HG03469 (cell line): ENCODE data around the gene TREX2.

Experiments used
- ATAC-seq: cut with Tn5 transposase; IDR thresholded peaks from one replicate; pipeline ENCODE4 v1.9.1; 2021; ENCODE audit warnings: mild to moderate bottlenecking, moderate library complexity, moderate number of reproducible peaks; ENCODE audit not compliant: unreplicated experiment

The TREX2 gene, protein sequence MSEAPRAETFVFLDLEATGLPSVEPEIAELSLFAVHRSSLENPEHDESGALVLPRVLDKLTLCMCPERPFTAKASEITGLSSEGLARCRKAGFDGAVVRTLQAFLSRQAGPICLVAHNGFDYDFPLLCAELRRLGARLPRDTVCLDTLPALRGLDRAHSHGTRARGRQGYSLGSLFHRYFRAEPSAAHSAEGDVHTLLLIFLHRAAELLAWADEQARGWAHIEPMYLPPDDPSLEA

DNA sequence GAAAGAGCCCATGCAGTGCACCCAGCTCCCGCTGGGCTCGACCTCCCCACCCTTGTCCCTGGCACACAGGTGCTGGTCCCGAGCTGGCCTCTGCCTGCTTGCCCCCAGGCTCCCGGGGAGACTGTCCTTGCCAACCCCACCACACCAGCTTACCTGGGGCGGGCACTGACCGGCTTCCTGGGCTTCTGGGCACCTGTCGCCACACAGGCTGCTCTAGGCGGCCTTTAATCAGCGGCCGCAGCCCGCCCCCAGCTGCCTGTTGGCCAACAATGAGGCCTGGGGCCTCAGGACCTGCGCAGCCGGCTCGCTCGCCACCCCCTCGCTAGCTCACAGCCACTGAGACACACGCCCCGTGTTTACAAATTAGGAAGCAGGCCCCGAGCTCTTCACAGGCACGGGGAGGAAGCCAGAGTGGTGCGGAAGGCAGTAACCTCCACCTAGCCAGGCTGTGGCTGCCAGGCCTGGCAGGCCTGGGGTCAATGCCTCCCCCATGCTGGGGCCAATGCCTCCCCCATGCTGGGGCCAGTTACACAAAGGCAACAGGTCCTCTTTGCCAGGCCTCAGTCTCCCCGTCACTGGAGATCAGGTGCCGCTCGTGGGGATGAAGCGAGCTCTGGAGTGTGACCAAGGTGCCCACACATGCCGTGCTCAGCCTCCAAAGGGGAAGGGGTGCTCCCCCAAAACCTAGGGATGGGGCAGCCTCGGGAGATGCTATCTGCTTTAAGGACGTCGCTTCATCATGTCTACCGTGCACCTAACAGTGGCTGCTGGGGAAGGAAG is at the start of gene TREX2:
Gene TREX2, minus strand, starts transcription at position 201 of the 780 bp plus-strand sequence. CDS start 626 bp downstream, outside the sequence.
- no peak for ATAC-seq

DNA sequence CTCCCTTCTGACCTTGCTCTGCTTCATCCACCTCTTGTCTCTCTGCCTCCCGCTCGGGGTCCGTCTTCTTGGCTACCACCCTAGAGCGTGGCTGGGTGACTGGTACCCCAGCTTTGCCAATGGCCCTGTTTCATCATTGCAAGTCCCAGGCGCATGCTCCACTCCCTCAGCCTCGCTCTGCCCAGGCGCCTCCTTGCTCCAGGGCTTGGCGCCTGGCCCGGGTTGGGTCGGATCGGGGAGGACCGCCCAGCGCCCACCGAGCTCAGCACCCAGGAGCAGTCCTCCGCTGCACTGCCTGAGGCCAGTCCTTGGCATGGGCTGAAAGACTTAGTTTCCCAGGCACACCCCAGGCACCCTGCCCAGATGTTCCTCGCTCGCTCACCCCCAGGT is 49.5 kb upstream of the TREX2 start:
- ATAC-seq, result no peak

DNA sequence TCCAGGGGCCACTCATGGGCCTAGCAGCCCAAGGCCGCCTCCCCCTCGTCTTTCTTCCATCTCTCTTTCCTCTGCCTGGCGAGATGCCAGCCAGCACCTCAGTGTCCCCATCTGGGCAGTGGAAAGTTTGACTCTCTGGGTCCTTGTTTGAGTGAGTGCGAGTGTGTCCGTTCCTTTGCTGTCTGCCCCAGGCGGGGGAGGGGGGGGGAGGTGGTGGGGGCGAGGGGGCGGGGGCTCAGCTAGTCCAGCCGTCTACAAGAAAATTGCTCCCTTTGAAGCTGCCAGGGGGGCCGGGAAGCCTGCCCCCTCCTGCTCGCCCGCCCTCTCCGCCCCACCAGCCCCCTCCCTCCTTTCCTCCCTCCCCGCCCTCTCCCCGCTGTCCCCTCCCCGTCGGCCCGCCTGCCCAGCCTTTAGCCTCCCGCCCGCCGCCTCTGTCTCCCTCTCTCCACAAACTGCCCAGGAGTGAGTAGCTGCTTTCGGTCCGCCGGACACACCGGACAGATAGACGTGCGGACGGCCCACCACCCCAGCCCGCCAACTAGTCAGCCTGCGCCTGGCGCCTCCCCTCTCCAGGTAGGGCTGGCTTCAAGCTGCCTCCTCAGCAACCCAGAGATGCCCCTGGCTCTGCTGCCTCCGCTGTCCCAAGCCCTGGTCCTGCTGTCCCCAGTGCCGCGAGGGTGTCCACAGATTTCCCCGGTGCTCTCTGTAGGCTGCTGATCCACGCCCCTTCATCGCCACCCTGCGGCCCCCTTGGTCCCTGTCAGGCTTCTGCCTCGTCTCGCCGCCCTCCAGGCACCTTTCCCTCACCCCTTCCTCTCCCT is 48.9 kb upstream of the TREX2 start, which contains the start of gene BGN:
Gene BGN, plus strand, starts transcription at position 440 of the 821 bp plus-strand sequence. CDS start 9,652 bp downstream, outside the sequence.
- no peak for ATAC-seq

DNA sequence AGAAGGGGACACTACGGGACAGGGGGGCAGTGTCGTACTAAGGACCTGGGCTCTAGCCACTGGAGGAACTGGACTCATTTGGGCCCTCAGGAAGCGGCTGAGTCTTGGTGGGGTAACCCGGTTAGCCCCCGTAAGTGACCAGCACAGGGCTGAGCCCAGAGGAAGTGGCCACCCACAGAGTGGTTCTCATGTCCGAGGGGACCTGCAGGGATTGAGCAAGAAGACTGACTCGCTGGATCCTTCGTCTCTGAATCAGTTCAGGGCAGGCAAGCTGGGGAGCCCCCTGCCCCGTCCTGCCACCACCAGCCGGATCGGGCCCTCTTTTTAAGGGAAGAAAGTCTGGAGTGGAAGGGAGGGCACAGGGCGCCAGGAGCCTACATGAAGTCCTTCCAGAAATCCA is 48.2 kb upstream of the TREX2 start:
- no peak for ATAC-seq

DNA sequence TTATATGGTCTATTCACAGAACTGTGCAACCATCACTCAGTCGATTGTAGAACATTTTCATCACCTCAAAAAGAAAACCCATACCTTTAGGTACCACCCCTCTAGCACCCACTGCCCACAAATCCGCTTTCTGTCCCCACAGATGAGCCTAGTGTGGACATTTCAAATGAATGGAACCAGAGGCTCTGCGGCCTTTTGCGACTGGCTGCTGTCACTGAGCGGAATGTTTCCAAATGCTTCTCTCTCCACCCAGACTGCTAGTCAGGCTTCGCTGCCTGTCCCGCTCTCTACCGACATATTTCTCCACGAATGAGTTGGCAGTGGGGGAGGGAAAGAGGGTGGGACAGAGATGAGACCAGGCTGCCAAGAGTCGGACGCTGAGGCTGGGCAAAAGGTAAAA is 47.2 kb upstream of the TREX2 start:
- no peak for ATAC-seq

DNA sequence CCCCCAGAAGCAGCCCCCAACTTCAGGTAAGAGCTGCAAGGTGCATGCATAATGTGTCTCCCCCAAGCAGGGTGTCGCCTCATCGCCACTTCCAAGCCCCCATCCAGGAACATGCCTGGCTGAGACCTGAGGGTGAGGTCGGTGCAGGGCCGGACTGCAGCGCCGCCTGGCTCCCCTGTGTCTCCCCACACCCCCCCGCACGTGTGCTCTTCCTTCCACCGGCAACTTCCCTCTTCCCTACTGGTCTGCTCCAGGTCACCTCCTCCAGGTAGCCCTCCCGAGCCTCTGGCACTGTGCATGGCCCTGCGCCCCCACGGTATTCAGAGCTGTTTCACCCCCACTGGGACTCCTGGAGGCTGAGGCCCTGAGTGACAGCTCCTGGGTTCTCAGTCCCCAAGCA is 46.7 kb upstream of the TREX2 start:
- ATAC-seq, result no peak

DNA sequence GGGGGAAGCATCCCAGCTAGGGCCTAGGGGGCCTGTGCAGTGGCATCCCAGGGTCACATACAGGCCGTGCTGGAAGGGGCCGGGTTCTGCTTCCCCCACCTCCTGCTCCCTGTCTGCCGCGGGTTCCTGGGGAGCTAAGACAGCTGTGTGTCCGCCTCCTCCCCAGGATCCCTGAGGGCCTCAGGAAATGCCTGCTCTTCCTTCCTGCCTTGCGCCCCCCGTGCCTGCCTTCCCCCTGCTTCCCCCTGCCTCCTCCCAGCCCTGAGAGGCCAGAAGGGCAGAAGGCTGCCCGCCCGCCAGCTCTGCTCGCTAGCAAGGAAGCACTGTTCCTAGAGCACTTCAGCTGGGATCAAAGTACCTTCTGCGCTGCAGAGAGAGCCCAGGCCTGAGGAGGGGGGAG is 46.1 kb upstream of the TREX2 start:
- no peak for ATAC-seq

DNA sequence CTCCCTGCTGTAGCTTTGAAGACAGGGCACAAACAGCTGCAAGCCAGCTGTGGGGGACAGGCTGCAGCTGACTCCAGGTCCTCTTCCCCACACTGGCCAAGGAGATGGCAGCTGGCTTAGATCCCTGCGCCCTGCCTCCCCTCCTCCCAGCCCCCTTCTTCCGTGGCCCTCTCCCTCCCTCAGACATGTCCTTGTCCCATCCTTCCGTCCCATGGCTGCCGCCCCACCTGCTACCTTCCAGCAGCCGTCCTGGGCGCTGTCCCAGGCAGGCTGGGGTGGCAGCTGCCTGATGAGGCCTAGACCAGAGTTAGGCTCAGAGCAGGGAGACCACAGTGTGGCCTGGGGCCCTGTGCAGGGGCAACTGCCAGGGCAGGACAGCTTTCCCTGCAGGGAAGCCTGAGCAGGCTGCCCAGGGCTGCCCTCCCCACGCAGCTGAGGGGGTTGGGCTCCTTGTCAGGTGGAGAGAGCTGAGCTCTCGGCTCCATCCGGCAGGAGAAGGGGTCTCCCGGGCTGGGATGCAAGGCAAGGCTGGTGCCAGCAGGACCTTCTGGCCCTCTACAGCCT is 45.6 kb upstream of the TREX2 start:
- no peak for ATAC-seq

DNA sequence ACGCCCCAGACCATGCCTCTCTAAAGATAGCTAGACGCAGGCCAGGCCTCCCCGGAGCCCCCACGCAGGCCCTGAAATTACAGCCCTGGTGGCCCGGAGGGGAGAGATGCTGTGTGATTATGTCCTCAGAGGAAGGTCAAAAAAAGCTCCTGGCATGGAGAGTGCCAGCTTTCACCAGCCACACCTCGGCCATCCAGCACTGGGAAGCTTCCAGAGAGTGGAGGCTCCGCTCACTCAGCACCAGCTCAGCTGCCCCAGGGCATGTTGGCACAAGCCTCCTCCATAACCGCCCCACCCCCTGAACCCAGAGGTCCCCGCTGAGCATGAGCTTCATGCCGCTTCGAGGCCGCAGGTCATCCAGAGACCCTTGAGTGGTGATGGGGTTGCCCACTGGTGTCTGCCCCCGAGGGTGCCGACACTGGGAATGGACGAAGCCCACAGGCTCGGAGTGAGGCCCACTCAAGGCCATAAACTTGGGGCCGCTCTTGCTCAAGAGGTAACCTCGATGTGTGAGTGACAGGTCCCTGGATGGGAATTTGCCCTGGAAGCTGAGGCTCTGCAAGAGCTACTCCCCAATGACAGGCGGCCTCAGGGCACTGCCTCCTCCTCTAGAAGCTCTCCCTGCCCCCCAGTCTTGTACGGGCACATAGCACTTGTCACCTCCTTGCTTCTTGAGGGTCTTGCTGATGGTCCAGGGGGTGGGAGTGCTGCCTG is 44.5 kb upstream of the TREX2 start:
- no peak for ATAC-seq

DNA sequence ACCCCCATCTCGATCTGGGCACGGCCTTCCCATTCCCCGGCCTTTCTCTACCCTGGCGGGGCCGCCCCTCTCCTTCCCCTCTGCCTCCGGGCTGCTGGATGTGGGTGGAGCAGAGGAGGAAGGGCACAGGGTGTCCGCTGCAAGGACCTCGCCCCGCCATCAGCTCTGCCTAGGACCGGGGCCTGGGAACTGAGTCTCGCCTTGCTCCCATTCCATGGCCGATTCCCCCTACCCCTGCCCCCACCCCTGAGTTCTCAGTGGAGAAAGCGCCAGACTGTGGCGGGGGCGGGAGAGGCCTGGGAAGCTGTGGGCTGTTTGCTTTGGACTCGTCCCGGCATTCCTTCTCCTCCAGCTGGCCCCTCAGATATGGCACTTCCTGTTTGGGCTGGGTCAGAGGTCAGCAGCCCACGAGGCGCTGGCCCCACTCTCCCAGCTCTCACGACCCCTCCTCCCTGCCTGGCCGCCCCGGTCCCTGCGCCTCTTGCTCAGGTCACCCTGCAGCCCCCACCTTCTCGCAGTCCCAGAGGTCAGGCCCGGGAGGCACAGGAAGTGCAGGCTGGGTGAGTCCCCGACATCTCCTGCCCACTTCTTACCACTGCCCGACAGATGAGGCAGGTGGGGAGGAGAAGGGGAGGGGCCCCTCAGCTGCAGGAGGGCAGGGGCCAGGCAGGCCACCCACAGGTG is 42.5 kb upstream of the TREX2 start:
- ATAC-seq, result no peak

DNA sequence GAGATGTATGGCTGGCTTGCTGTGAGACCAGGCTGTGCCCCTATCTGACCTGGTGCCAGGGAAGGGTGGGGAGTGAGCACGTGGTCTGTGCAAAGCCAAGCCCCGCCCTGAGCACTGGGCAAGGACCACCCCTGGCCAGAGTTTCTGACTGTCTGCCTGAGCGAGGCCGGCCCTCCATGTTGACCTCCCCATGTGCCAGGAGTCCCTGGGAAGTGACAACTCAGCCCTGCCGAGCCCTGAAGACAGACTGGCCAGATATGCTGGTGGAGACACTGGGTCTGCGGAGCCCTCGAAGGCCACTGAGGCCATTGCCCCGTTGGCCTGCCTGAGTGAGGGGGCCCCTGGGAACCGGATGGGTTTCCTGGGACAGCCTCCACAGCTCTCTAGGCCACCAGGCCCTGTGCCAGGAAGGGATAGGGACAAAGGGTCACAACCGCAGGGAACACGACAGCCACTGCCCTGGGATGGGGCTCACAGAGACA is 41.8 kb upstream of the TREX2 start:
- no peak for ATAC-seq

DNA sequence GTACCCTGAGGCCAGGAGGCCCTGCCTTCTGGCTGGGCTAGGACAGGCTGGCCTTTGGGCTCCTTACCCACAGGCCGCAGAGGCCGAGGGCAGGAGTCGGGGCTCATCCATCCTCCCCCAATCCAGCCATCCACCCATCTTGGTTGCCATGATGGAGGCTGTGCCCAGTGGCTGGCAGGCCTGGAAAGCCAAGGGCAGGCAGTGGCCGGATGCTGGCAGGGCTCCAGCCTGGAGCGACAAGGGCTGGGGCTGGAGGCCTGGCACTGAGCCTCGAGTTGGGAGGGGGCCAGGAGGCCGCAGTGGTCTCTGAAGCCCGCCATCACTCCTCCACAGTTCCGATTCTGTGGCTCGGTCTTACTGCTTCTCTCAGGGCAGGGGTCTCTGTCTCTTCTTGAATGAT is 40.3 kb upstream of the TREX2 start:
- ATAC-seq, result no peak

DNA sequence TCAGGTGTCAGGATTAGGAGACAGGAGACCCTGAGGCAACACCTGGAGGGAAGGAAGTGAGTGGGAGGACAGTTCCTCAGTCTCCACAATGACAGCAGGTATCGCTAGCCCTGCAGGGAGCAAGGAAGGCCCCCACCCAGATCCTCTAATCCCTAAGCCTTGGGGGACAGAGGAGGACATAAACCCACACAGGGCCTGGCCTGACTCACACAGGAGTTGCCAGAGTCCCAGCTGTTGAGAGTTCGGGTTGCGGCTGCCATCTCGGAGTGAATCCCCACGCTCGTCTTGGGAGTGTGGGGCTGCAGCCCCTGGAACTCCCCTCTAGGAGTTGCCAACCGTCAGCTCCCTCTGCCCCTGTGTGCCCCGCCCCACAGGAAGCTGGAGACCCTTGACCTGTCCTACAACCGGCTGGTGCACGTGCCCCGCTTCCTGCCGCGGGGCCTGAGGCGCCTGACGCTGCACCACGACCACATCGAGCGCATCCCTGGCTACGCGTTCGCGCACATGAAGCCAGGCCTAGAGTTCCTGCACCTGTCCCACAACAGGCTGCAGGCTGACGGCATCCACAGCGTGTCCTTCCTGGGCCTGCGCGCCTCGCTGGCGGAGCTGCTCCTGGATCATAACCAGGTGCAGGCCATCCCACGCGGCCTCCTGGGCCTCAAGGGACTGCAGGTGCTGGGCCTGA is 39.7 kb upstream of the TREX2 start:
- ATAC-seq, result no peak

DNA sequence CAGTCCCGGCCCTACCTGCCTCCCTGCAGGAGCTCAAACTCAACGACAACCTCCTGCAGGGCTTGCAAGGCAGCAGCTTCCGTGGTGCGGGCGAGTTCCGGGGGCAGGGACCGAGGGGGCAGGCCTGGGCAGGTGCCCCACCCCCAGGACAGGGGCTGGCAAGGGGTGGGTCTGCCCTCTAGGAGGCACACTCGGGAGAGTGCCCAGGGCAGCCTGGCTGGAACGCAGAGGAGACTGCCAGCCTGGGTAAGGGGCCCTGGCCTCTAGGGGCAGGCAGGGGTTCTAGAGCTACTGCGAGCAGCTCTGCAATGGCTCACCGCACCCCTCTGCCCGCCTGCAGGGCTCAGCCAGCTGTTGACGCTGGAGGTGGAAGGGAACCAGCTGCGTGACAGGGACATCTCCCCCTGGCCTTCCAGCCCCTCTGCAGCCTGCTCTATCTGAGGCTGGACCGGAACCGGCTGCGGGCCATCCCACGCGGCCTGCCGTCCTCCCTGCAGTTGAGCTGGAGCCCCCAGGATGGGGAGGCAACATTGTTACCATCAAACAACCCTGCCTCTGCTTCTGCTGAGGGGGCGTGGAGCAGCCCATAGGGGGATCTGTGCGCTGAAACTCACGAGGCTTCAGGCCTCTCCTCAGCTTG is 36.6 kb upstream of the TREX2 start:
- no peak for ATAC-seq

DNA sequence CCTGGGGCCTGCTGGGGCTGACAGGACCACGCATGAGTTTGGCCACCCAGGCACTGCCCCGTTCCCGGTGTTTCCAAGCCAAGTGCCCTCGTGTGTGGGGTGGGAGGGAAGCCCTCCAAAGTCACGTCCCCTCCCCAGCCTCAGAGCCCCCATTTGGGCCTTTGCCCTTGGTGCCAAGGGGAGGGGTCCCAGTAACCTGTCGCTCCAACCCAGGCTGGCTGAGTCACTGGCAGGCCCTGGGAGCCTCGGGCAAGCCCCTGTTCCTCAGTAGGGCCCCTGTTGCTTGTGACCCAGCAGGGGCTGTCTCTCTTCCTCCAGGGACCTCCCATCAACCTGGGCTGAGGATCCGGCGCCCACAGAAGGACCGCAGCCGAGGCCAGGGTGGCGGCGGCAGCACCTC is 35.2 kb upstream of the TREX2 start:
- ATAC-seq, result no peak

DNA sequence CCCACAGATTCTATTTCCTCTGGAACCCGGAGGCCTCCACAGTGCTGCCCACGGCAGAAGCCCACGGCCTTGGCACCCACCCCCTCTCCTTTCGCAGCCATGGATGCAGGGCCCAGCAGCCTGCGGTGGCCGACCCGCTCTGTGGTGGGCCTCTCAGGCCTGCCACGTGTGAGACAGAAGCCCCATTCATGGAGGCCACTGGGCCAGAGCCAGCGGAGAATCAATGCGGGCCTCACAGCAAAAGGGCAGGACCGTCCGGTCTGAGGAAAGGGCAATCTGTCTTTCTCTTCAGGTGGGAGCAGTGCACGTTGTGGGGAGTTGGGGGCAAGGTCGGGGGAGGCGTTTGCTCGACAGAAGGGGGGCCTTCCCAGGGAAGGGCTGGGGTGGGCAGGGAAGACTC is 32.9 kb upstream of the TREX2 start:
- ATAC-seq, result no peak

DNA sequence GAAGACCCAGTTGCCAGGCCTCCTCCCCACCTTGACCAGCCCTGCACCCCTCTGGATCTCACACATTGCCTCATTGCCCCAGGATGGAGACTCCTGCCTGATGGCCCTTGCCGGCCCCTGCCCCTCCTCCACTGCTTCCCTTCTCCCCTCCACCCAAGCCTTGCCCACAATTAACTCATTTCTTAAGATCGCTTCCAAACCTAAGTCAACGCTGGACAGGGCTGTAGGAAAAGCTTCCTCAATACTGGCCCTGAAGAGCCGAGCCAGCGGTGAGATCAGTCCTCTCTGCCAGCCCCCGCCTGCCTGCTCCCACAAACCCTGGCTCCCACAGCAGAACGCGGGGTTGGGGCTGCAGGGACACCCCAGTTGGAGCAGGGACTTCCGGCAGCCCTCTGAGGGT is 32.0 kb upstream of the TREX2 start:
- no peak for ATAC-seq

DNA sequence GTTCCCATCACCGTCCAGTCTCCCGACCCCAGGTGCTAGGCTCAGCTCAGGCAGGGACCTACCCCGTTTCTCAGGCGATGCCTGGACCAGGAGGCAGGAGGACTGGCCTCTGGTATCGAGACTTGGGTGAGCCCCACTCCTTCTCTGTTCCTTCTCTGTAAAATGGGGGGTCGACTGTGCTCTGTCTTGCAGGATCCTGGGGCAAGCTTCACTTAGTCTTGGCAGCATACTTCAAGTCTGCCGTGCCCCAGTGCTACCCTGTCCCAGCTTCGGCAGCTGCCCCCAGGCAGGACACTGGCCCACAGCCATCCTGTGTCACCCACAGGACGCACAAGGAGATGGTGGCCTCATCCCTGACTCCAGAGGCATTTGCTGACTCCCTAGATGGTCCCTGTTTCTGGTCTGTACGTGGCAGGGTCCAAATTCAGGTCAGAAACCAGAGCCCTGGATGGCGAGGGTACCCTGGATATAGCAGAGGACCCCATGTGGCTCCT is 31.6 kb upstream of the TREX2 start:
- no peak for ATAC-seq
